ENCODE measurements around the gene TOGARAM1.

Gene TOGARAM1

GRCh38 chr14:44966601-44967336, 4.8 kb downstream of the TOGARAM1 start:
- no peak for DNase-seq

- no peak for DNase-seq
Observed at GRCh38 chr14:44968714-44969113, 6.7 kb downstream of the TOGARAM1 start.

- DNase-seq, result no peak
Observed at GRCh38 chr14:44970907-44971306, 8.9 kb downstream of the TOGARAM1 start.

GRCh38 chr14:44971459-44971858, 9.5 kb downstream of the TOGARAM1 start:
- DNase-seq, result no peak

- no peak for DNase-seq
Observed at GRCh38 chr14:44979273-44979672, 17.3 kb downstream of the TOGARAM1 start.

- no peak for DNase-seq
Observed at GRCh38 chr14:44979740-44980356, 17.9 kb downstream of the TOGARAM1 start.

GRCh38 chr14:44981198-44981597, 19.2 kb downstream of the TOGARAM1 start:
- DNase-seq, result no peak

- DNase-seq, result no peak
Observed at GRCh38 chr14:44982594-44982993, 20.6 kb downstream of the TOGARAM1 start.

- DNase-seq, result no peak
Observed at GRCh38 chr14:44988694-44989093, 26.7 kb downstream of the TOGARAM1 start.

- DNase-seq, result no peak
Observed at GRCh38 chr14:44989497-44990440, 27.8 kb downstream of the TOGARAM1 start.

GRCh38 chr14:44990533-44990932, 28.5 kb downstream of the TOGARAM1 start:
- no peak for DNase-seq

GRCh38 chr14:44995196-44995595, 33.2 kb downstream of the TOGARAM1 start:
- no peak for DNase-seq

- no peak for DNase-seq
Observed at GRCh38 chr14:44995770-44996294, 33.8 kb downstream of the TOGARAM1 start.

GRCh38 chr14:45003924-45004323, 41.9 kb downstream of the TOGARAM1 start:
- DNase-seq, result no peak

- no peak for DNase-seq
Observed at GRCh38 chr14:45015133-45015532, 53.1 kb downstream of the TOGARAM1 start.

GRCh38 chr14:45028107-45028626, 66.2 kb downstream of the TOGARAM1 start:
- no peak for DNase-seq

GRCh38 chr14:45034730-45035129, 72.7 kb downstream of the TOGARAM1 start:
- DNase-seq, result no peak

GRCh38 chr14:45038256-45038655, 76.3 kb downstream of the TOGARAM1 start:
- DNase-seq, result no peak

GRCh38 chr14:45038865-45039264, 76.9 kb downstream of the TOGARAM1 start:
- no peak for DNase-seq

- DNase-seq, result no peak
Observed at GRCh38 chr14:45039390-45039789, 77.4 kb downstream of the TOGARAM1 start.

- no peak for DNase-seq
Observed at GRCh38 chr14:45041641-45042040, 79.7 kb downstream of the TOGARAM1 start.

- DNase-seq, result no peak
Observed at GRCh38 chr14:45044638-45045037, 82.6 kb downstream of the TOGARAM1 start.

GRCh38 chr14:45048385-45048784, 86.4 kb downstream of the TOGARAM1 start:
- no peak for DNase-seq

All from NCI-H1694 treated with DMSO at 0.1 percent for 48 hours (cell line).